SK-N-SH (cell line): ENCODE results near the gene LARP6.

ENCODE experiments used
- CTCF ChIP-seq: fragments of 200-600 bp; sonication (generic); IDR thresholded peaks from 2 replicates; pipeline ENCODE4 v1.6.1; 2017; ENCODE audit warnings: antibody characterized with exemption, mild to moderate bottlenecking, moderate library complexity
- GABPA ChIP-seq: IDR thresholded peaks from 2 replicates; pipeline ENCODE4 v1.4.0; 2012; ENCODE audit warnings: low read depth, mild to moderate bottlenecking
- JUND ChIP-seq: IDR thresholded peaks from 2 replicates; pipeline ENCODE4 v1.4.0; 2012
- MEF2A ChIP-seq: IDR thresholded peaks from 2 replicates; pipeline ENCODE4 v1.4.0; 2012; ENCODE audit warnings: low read depth, borderline replicate concordance
- NFIC ChIP-seq: IDR thresholded peaks from 2 replicates; pipeline ENCODE4 v1.4.0; 2012; ENCODE audit warnings: borderline replicate concordance
- NRF1 ChIP-seq: IDR thresholded peaks from 2 replicates; pipeline ENCODE4 v1.6.1; 2012; ENCODE audit warnings: low read depth, mild to moderate bottlenecking, low read length
- RXRA ChIP-seq: IDR thresholded peaks from 2 replicates; pipeline ENCODE4 v1.4.0; 2012; ENCODE audit warnings: low read depth, mild to moderate bottlenecking, borderline replicate concordance
- TAF1 ChIP-seq: IDR thresholded peaks from 2 replicates; pipeline ENCODE4 v1.6.1; 2012; ENCODE audit warnings: low read depth, mild to moderate bottlenecking, low read length, moderate library complexity, borderline replicate concordance
- TEAD4 ChIP-seq: IDR thresholded peaks from 2 replicates; pipeline ENCODE4 v1.4.0; 2012; ENCODE audit warnings: mild to moderate bottlenecking, borderline replicate concordance; ENCODE audit not compliant: insufficient read depth
- YY1 ChIP-seq: IDR thresholded peaks from 2 replicates; pipeline ENCODE4 v1.4.0; 2012; ENCODE audit warnings: low read depth, mild to moderate bottlenecking
- TF ChIP-seq, protein P1 (sequence below): fragments of 150-350 bp; IDR thresholded peaks from 2 replicates; pipeline ENCODE4 v1.6.1; 2017; ENCODE audit warnings: antibody characterized with exemption, low read length, low read depth, borderline replicate concordance
- TF ChIP-seq, protein P2 (sequence below): fragments of 150-350 bp; IDR thresholded peaks from 2 replicates; pipeline ENCODE4 v1.6.1; 2016; ENCODE audit warnings: mild to moderate bottlenecking, low read depth, low read length

GRCh38 chr15:70781236-70781635, 72.7 kb downstream of the LARP6 start:
- no peak for TF ChIP-seq GABPA
- TF ChIP-seq CTCF = no peak
- TF ChIP-seq, protein P1, sequence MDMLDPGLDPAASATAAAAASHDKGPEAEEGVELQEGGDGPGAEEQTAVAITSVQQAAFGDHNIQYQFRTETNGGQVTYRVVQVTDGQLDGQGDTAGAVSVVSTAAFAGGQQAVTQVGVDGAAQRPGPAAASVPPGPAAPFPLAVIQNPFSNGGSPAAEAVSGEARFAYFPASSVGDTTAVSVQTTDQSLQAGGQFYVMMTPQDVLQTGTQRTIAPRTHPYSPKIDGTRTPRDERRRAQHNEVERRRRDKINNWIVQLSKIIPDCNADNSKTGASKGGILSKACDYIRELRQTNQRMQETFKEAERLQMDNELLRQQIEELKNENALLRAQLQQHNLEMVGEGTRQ = no peak
- TF ChIP-seq TEAD4 = no peak
- TF ChIP-seq MEF2A = no peak
- no peak for TF ChIP-seq JUND
- TF ChIP-seq TAF1 = no peak
- no peak for TF ChIP-seq NRF1
- TF ChIP-seq NFIC = no peak
- no peak for TF ChIP-seq YY1
- TF ChIP-seq, protein P2, sequence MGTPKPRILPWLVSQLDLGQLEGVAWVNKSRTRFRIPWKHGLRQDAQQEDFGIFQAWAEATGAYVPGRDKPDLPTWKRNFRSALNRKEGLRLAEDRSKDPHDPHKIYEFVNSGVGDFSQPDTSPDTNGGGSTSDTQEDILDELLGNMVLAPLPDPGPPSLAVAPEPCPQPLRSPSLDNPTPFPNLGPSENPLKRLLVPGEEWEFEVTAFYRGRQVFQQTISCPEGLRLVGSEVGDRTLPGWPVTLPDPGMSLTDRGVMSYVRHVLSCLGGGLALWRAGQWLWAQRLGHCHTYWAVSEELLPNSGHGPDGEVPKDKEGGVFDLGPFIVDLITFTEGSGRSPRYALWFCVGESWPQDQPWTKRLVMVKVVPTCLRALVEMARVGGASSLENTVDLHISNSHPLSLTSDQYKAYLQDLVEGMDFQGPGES = no peak
- no peak for TF ChIP-seq RXRA
